HG02870 (cell line): ENCODE data around the gene C14orf180.

Experiments
- ATAC-seq: cut with Tn5 transposase; IDR thresholded peaks from one replicate; pipeline ENCODE4 v1.9.1; 2021; ENCODE audit warnings: mild to moderate bottlenecking, moderate library complexity; ENCODE audit not compliant: unreplicated experiment

The C14orf180 gene

GRCh38 chr14:104579507-104579906 is at the start of gene C14orf180:
TSS of gene C14orf180 (plus strand) at chr14:104579764. CDS start at chr14:104586431, 6,667 bp downstream.
- ATAC-seq = no peak

- ATAC-seq = no peak
Measured at GRCh38 chr14:104530646-104531045, 48.9 kb upstream of the C14orf180 start.

DNA sequence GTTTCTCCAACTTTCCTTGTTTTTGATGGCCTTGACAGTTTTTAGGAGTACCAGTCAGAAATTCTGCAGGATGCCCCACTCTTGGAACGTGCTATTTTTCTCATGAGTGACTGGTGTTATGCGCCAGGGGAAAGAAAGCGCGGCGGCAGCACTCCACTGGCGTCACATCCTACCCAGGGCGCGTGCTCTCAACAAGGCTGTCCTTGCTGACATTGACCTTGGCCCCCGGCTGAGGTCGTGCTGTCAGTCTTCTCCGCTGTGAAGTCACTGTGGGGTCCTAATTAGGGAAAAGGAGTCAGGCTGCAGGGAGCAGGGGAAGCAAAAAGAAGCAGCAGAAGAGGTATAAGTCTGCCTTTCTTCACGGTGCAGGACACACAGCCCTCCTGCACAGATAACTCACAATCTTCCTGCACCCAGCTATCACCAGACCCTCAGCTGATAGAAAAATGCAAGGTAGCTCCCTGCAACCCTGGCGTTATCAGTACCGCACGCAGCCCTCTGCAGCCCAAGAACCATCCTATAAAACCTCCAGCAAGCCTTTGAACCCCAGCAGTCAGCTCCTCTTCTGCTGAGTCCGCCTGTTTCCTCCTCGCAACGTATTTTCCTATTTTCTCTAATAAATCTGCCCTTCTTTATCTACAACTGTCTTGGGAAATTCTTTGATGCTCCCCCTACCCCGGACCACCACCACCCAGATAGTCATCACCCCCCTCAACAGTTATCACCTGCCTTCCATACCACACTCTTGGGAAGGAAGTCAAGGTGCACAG is 48.0 kb upstream of the C14orf180 start:
- ATAC-seq = no peak

GRCh38 chr14:104532191-104532555 is 47.4 kb upstream of the C14orf180 start:
- no peak for ATAC-seq

- ATAC-seq = no peak
Measured at GRCh38 chr14:104534036-104534435, 45.5 kb upstream of the C14orf180 start.

DNA sequence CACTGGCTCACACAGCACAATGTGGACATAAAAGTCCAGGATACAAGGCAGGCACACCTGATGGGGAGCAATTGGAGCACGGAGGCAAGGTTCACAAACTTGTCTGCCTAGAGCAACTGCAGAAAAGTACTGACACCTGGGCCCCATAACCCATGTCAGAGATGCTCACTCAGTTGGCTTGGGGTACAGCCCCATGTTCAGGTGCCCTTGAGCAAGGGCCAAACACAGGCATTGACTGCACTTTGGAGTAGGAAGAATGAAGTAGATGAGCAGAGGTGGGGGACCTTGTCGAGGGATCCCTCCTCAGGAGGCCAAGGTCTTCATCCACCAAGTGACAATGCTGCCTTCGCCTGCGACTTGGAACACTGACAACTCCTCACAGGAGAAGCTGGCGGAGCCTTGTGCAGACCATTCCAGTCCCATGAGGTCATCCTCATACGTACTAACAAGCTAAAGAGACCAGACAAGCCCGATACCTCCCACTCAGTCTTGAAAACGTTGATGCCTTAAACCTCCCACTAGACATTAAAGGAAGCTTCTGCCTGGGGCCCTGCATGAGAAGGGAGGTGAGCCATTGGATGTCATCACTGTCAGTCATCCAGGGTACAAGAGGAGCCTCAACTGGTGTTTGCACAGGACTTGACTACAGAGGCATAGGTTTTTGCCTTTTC is 42.5 kb upstream of the C14orf180 start:
- ATAC-seq = no peak

DNA sequence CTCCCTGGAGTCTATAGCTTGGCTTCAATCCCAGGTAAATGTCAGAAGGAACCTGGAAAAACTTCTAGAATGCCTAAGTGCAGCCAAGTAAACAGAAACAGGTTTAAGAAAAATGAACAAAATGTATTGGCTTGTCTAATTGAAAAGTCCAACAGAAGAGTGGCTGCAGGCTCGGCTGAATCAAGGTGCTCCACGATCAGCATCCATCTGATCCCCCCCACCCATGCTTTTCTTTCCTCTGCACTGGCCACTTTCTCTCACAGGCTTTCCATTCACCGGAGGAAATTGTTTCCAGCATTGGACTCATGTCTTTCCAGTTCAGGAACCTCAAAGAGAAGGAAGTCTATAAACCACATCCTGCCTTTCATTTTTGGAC is 42.0 kb upstream of the C14orf180 start:
- no peak for ATAC-seq

DNA sequence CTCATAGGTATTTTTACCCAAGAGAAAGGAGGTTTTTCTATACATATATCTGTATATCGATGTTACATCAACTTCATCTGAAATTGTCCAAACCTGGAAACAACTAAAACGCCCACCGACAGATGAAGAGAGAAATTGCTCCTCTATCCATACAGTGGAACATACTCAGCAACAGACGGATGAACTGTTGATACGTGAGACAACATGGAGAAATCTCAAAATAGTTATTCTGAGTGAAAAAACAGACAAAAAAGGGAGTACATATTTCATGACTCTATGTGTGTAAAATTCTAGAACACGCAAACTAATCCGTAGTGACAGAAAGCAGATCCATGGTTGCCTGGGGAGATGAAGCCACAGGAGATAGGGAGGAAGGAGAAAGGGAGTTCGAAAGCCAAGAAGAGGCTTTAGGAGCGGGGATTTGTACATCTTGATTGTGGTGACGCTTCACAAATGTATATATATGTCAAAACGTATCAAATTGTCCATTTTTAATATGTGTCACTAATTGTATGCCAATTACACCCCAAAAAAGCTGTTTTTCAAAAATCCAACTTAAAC is 37.6 kb upstream of the C14orf180 start:
- no peak for ATAC-seq

- no peak for ATAC-seq
Measured at GRCh38 chr14:104542871-104543830, 36.4 kb upstream of the C14orf180 start.

DNA sequence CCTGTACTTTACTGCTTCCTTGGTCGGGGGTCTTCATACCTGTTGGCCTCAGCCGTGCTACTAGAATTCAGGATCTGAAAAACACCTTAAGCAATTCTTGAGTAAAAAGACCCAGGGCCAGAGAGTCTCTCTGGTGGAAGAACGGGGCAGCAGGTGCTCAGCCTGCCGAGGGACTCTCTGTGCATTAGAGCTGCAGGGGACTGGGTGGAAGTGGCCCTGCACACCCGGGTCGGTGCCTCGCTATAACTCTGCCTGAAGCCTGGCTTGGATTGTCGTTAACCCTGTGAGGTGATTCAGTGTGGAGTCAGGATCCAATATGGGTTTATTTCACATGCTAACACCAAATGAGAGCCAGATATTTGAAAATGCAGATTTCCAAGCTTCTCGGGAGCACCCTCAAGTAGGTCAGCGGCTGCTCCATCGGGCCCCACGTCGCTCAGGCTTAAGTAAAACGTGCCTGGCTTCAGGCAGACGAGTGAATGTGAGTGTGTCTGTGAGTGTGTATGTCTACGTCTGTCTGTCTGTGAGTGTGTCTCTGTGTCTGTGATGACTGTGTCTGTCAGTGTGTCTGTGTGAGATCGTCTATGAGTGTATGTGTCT is 35.1 kb upstream of the C14orf180 start:
- no peak for ATAC-seq

GRCh38 chr14:104545151-104545941 is 34.2 kb upstream of the C14orf180 start:
- no peak for ATAC-seq

DNA sequence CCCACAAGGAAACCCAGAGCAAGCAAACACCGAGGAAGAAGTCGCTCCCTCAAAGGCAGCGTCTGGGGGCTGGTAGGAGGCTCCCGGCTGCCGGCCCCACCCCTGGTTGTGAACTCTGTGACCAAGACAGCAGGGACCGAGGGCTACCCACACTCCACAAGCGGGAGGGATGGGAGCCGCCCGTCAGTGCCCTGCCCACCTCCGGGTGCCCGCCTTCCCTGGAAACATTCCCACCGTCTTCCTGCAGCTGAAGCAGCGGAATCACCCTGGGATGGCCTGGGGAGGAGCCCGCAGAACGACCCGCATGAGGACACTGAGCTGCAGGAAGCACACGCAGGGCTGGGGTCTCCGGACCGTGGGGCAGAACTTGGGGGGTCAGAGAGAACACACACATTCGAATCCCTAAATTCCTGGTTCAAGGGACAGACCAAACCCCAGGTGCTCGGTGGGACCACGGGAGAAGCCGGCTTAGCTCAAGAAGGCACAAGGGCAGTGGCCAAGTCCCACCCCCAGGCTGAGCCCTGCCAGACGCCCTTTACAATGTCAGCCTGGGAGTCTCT is 33.5 kb upstream of the C14orf180 start:
- no peak for ATAC-seq

GRCh38 chr14:104546591-104547309 is 32.8 kb upstream of the C14orf180 start:
- no peak for ATAC-seq

DNA sequence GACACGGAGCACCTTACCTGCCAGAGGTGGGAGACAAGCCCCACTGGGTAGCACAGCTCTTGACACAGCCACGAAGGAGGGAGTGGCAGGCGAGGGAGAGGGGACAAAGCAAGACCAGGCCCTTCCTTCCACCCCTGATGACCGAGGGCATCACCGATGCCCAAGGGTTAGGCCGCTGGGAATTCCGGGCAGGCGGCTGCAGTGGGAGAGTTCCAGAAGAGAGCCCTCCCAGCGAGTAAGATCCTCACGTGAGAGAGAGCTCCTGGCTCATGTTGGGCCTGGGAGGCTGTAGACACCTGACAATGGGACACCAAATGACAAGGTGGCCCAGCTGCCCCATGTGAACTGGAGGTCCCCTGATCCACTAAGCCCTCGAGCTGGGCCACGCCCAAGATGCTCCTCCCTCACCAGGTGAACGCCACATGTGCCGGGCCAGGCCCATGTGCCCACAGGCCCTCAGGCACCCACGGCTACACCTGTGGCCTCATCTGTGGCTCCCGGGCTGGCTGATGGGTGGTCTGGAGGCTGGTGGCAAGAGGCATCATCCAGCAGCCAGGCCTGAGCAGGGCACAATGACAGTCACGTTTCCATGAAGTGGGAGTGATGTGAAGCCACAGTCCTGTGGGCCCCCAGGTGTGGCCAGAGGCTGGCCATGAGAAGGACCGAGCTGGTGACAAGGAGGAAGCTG is 32.1 kb upstream of the C14orf180 start:
- no peak for ATAC-seq

DNA sequence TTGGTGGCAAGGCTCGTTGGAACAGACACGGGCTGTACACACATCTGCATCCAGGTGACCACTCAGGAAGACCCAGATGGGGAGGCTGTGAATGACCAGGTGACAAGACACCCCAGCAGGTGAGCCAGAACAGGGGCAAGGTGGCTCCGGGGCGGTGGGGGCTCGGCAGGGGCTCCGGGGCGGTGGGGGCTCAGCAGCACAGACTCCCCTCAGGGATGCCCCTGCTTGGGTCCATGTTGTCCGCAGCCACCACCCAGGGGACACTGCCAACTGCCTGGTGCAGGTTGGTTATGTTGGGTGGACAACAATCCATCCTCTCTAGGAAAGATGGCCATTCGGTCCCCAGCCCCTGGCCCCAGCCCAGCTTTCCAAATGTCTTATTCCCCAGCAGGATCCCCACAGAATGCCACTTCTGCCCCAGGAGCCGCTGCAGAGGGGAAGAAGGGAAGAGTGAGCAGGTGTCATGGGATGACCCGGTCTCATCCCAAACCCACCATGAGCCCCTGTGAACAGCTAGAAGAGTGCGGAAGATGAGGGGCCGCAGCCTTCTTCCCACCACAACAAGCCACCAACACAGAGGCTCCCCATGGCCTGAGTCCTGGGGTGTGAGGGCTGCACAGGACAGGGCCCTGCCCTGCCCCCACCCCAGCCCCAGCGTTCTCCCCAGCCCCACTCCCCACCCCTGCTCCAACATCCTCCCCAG is 31.4 kb upstream of the C14orf180 start:
- no peak for ATAC-seq

DNA sequence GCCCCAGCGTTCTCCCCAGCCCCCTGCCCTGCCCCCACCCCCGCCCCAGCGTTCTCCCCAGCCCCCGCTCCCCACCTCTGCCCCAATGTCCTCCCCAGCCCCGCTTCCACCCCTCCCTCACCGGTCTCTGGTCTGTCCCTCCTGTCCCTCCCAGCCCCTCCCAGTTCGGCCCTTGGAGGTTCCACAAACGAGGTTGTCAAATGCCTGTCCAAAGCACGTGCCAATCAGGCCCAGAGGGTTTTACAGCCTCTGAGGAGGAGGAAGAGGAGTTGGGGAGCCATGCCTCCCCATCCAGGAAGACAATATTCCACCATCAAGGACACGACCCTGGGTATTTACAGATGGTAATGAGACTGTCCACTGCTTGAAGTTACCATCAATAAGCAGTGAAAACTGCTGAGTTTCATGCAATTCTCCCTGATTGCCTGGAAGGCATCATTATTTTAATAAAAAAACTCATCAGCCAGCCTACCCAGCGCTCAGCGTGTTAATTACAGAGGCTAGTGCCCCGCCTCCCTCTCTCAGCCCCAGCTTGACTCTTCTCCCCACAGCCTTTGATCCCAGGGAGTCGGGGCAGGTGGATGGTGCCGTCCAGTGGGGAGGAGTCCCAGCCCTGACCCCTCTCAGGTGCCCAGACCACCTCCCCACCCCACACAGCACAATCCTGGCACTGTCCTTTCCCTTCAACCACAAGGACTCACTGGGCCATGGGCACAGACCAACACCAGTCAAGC is 30.6 kb upstream of the C14orf180 start:
- ATAC-seq = no peak
